Measurements from ENCODE around the gene GNG4.

The GNG4 gene

DNA sequence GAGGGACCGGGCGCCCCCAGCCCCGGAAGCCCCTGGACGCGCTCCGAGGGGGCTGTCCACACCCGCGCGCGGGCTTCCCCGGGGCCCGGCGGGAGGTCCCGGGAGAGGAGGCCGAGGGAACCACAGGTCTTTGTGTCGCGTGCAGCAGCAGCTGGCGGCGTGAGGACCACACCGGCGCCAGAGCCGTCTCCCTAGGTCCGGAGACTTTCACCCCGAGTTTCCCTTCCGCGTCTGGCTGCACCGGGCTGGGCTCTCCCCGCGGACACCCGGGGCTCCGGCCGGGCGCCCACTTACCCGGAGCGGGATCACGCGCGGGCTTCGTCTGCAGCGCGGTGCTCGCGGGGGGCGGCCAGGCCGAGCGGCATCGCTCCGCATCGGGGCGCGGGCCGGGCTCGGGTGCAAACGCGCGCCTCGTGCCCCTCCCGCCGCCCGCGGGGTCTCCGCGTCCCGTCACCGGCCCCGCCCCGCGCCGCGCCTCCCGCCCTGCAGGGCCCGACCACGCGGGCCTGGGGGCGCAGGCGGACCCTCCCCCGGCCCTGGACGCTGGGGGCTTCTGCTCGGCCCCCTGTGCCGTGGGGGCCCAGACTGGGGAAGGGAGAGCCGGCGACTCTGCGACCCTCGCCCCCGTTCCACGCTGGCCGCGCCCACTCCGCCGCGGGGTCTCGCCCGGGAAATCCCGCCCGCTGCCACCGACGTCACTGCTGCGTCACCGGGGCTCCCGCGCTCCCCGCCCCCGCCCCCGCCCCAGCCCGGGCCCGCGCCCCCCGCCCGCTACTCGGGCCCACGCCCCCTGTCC lies at the start of gene GNG4:
Gene GNG4 (minus strand): TSS at position 417 of the 796 bp plus-strand sequence. CDS start 65,946 bp downstream, outside the sequence.
- Histone ChIP-seq H3K79me2 (ENCODE audit: low read length) (no peaks in the 10 kb centered on the region), H3K27ac (ENCODE audit: low read length) (no peak within 1 kb of the TSS)

DNA sequence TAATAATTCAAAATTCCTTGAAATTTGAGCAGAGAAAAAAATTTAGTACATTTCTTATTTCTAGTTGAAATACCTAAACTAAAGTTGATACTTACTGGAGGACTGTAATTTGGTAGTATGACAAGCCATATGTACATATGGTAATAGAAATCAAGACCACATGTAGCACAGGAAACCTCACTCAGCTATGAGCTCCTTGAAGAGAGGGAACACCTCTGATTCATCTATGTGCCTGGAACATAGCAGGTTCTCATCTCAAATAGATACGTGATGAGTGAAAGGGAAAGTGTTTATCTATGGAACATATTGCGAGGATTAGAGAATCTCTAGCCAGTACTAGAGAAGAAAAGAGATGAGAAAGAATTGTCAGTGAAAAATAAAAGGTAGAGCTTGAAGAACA lies 47.9 kb upstream of the GNG4 start:
- Histone ChIP-seq H4K20me1 (ENCODE audit: insufficient read depth, low read length) (no peaks in the 10 kb centered on the region), H3F3A (ENCODE audit: insufficient read depth, low read length) (no peaks in the 10 kb centered on the region), H3K9ac (ENCODE audit: low read length) (no peak overlapping the region), H3K4me3 (ENCODE audit: low read length) (no peak overlapping the region), H3K27ac (ENCODE audit: low read length) (no peak overlapping the region), H3K27me3 (replicated peaks; ENCODE audit: insufficient read depth, low read length) (no peaks in the 10 kb centered on the region), H3K36me3 (replicated peaks; ENCODE audit: insufficient read depth, low read length) (no peaks in the 10 kb centered on the region), H3K79me2 (ENCODE audit: low read length) (no peaks in the 10 kb centered on the region), H2AFZ (ENCODE audit: low read length) (no peak overlapping the region), H3K4me2 (ENCODE audit: low read depth, low read length) (no peak overlapping the region), H3K9me2 (replicated peaks; ENCODE audit: insufficient read depth, low read length) (no peaks in the 10 kb centered on the region), H3K9me3 (replicated peaks; ENCODE audit: insufficient read depth, low read length) (no peaks in the 10 kb centered on the region), H3K4me1 (ENCODE audit: low read length) (no peaks in the 10 kb centered on the region)
- TF ChIP-seq EZH2 (optimal IDR thresholded peaks at IDR 0.05; ENCODE audit: low read depth, low read length): no peak
- TF ChIP-seq EZH2phosphoT487 (IDR thresholded peaks at IDR 0.05; ENCODE audit: low read length): no peak
- TF ChIP-seq, protein P1, sequence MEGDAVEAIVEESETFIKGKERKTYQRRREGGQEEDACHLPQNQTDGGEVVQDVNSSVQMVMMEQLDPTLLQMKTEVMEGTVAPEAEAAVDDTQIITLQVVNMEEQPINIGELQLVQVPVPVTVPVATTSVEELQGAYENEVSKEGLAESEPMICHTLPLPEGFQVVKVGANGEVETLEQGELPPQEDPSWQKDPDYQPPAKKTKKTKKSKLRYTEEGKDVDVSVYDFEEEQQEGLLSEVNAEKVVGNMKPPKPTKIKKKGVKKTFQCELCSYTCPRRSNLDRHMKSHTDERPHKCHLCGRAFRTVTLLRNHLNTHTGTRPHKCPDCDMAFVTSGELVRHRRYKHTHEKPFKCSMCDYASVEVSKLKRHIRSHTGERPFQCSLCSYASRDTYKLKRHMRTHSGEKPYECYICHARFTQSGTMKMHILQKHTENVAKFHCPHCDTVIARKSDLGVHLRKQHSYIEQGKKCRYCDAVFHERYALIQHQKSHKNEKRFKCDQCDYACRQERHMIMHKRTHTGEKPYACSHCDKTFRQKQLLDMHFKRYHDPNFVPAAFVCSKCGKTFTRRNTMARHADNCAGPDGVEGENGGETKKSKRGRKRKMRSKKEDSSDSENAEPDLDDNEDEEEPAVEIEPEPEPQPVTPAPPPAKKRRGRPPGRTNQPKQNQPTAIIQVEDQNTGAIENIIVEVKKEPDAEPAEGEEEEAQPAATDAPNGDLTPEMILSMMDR (IDR thresholded peaks at IDR 0.05; ENCODE audit: low read length): no peak
- DNase-seq: no peak

More for the DNA sequence above, at the start of gene GNG4:
- TF ChIP-seq, protein P1 (IDR thresholded peaks at IDR 0.05; ENCODE audit: low read length): no peak
- TF ChIP-seq EZH2phosphoT487 (IDR thresholded peaks at IDR 0.05; ENCODE audit: low read length) (no peak), EZH2 (optimal IDR thresholded peaks at IDR 0.05; ENCODE audit: low read depth, low read length) (no peak)
- Histone ChIP-seq H3K9me3 (replicated peaks; ENCODE audit: insufficient read depth, low read length) (no peaks in the 10 kb centered on the region), H3K4me1 (ENCODE audit: low read length) (no peaks in the 10 kb centered on the region), H3F3A (ENCODE audit: insufficient read depth, low read length) (no peaks in the 10 kb centered on the region), H3K4me2 (ENCODE audit: low read depth, low read length) (peak within 1 kb of the TSS; percentile 89), H3K9me2 (replicated peaks; ENCODE audit: insufficient read depth, low read length) (no peaks in the 10 kb centered on the region), H3K36me3 (replicated peaks; ENCODE audit: insufficient read depth, low read length) (no peaks in the 10 kb centered on the region), H3K9ac (ENCODE audit: low read length) (no peak within 1 kb of the TSS), H4K20me1 (ENCODE audit: insufficient read depth, low read length) (no peaks in the 10 kb centered on the region), H3K27me3 (replicated peaks; ENCODE audit: insufficient read depth, low read length) (peaks cover 32% of the 10 kb centered on the region), H3K4me3 (ENCODE audit: low read length) (peak within 1 kb of the TSS; percentile 51), H2AFZ (ENCODE audit: low read length) (peak within 1 kb of the TSS; percentile 52)
- peak; percentile 18 for DNase-seq

DNA sequence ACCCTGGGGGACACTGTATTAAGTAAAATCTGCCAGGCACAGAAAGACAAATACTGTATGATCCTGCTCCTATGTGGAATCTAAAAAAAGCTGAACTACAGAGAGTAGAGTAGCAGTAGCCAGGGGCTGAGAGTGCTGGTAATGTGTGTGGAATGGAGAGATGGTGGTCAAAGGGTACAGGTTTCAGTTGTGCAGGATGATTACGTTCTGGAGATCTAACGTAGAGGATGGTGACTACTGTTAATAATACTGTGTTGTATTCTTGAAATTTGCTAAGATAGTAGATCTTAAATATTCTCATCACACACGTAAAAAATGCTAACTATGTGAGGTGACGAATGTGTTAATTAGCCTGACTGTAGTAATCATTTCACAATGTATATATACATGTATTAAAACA lies 39.8 kb upstream of the GNG4 start:
- no peak for DNase-seq
- Histone ChIP-seq H3K36me3 (replicated peaks; ENCODE audit: insufficient read depth, low read length) (no peaks in the 10 kb centered on the region), H3K9me2 (replicated peaks; ENCODE audit: insufficient read depth, low read length) (no peaks in the 10 kb centered on the region), H2AFZ (ENCODE audit: low read length) (no peak overlapping the region), H3K9me3 (replicated peaks; ENCODE audit: insufficient read depth, low read length) (no peaks in the 10 kb centered on the region), H3K4me1 (ENCODE audit: low read length) (no peaks in the 10 kb centered on the region), H3K27me3 (replicated peaks; ENCODE audit: insufficient read depth, low read length) (no peaks in the 10 kb centered on the region), H4K20me1 (ENCODE audit: insufficient read depth, low read length) (no peaks in the 10 kb centered on the region), H3K79me2 (ENCODE audit: low read length) (no peaks in the 10 kb centered on the region), H3K27ac (ENCODE audit: low read length) (no peak overlapping the region), H3F3A (ENCODE audit: insufficient read depth, low read length) (no peaks in the 10 kb centered on the region), H3K4me3 (ENCODE audit: low read length) (no peak overlapping the region), H3K9ac (ENCODE audit: low read length) (no peak overlapping the region), H3K4me2 (ENCODE audit: low read depth, low read length) (no peak overlapping the region)
- no peak for TF ChIP-seq EZH2phosphoT487 (IDR thresholded peaks at IDR 0.05; ENCODE audit: low read length)
- no peak for TF ChIP-seq EZH2 (optimal IDR thresholded peaks at IDR 0.05; ENCODE audit: low read depth, low read length)
- TF ChIP-seq, protein P1 (IDR thresholded peaks at IDR 0.05; ENCODE audit: low read length): no peak
